ENCODE data around the gene MYL10.

The MYL10 gene

GRCh38 chr7:101578552-101578951 lies 50.5 kb downstream of the MYL10 start:
- Mint-ChIP-seq H3K4me1 (no peaks in the 10 kb centered on the region), H3K4me3 (no peak overlapping the region), H3K36me3 (ENCODE audit: low read depth) (peaks cover 4% of the 10 kb centered on the region), H3K27me3 (ENCODE audit: low read depth) (peaks cover 16% of the 10 kb centered on the region), H3K27ac (no peak overlapping the region), H3K9me3 (peaks cover 12% of the 10 kb centered on the region)
- TF ChIP-seq CTCF (IDR thresholded peaks at IDR 0.05; ENCODE audit: unreplicated experiment in 3 of 3) = no peak

GRCh38 chr7:101576998-101577397 lies 52.1 kb downstream of the MYL10 start:
- no peak for TF ChIP-seq CTCF (IDR thresholded peaks at IDR 0.05; ENCODE audit: unreplicated experiment in 3 of 3)
- no peaks in the 10 kb centered on the region for H3K4me1 Mint-ChIP-seq
- H3K4me3 Mint-ChIP-seq = no peak overlapping the region
- H3K27me3 Mint-ChIP-seq (ENCODE audit: low read depth) = peaks cover 5% of the 10 kb centered on the region
- no peak overlapping the region for H3K27ac Mint-ChIP-seq
- H3K9me3 Mint-ChIP-seq = peaks cover 13% of the 10 kb centered on the region
- H3K36me3 Mint-ChIP-seq (ENCODE audit: low read depth) = peaks cover 5% of the 10 kb centered on the region

DNA sequence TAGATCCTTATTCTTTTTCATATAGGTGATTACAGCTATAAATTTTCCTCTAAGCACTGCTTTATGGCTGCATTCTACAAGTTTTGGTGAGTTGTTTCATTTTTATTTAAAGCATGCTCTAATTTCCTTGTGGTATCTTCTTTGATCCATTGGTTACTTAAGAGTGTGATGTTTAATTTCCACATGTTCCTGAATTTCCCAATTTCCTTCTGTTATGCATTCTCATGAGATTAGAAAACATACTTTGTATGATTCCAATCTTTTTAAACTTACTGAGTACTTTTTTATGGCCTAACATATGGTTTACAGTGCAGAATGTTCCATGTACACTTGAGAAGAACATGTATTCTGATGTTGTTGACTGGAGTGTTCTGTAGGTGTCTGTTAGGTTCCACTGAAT lies 53.4 kb downstream of the MYL10 start:
- peaks cover 5% of the 10 kb centered on the region for H3K36me3 Mint-ChIP-seq (ENCODE audit: low read depth)
- H3K9me3 Mint-ChIP-seq = peaks cover 22% of the 10 kb centered on the region
- no peak overlapping the region for H3K4me3 Mint-ChIP-seq
- no peaks in the 10 kb centered on the region for H3K4me1 Mint-ChIP-seq
- H3K27ac Mint-ChIP-seq = peak overlapping the region in 1 of 3 experiments; percentile 85
- no peak for TF ChIP-seq CTCF (IDR thresholded peaks at IDR 0.05; ENCODE audit: unreplicated experiment in 3 of 3)
- no peaks in the 10 kb centered on the region for H3K27me3 Mint-ChIP-seq (ENCODE audit: low read depth)

DNA sequence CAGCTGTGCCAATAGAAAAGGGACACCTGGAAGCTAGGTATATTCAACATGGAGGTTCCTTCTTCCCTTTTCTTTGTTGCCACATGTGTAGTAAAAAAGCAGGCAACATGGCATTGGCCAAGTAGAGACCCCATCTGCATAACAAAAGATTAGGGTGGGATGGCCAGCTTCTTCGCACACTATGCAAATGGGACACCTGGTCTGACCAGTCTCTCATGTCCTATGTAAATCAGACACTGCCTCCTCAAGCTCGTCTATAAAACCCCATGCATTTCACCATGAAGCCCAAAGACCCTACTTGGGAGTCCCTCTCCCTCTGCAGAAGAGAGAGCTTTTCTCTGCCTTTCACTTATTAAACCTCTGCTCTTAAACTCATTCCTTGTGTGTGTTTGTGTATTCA lies 53.9 kb downstream of the MYL10 start:
- Mint-ChIP-seq H3K9me3 (peaks cover 24% of the 10 kb centered on the region), H3K27ac (peak overlapping the region in 1 of 3 experiments; percentile 85), H3K27me3 (ENCODE audit: low read depth) (no peaks in the 10 kb centered on the region), H3K4me1 (no peaks in the 10 kb centered on the region), H3K4me3 (no peak overlapping the region), H3K36me3 (ENCODE audit: low read depth) (peaks cover 5% of the 10 kb centered on the region)
- no peak for TF ChIP-seq CTCF (IDR thresholded peaks at IDR 0.05; ENCODE audit: unreplicated experiment in 3 of 3)

- no peaks in the 10 kb centered on the region for H3K27me3 Mint-ChIP-seq (ENCODE audit: low read depth)
- H3K36me3 Mint-ChIP-seq (ENCODE audit: low read depth) = peaks cover 5% of the 10 kb centered on the region
- no peak overlapping the region for H3K4me3 Mint-ChIP-seq
- no peak overlapping the region for H3K27ac Mint-ChIP-seq
- H3K9me3 Mint-ChIP-seq = peaks cover 33% of the 10 kb centered on the region
- no peaks in the 10 kb centered on the region for H3K4me1 Mint-ChIP-seq
- no peak for TF ChIP-seq CTCF (IDR thresholded peaks at IDR 0.05; ENCODE audit: unreplicated experiment in 3 of 3)
These were observed 56.9 kb downstream of the MYL10 start for GRCh38 chr7:101572156-101572555.

- Mint-ChIP-seq H3K27ac (no peak overlapping the region), H3K9me3 (peaks cover 26% of the 10 kb centered on the region), H3K36me3 (ENCODE audit: low read depth) (no peaks in the 10 kb centered on the region), H3K4me1 (no peaks in the 10 kb centered on the region), H3K4me3 (no peak overlapping the region), H3K27me3 (ENCODE audit: low read depth) (peaks cover 6% of the 10 kb centered on the region)
- TF ChIP-seq CTCF (IDR thresholded peaks at IDR 0.05; ENCODE audit: unreplicated experiment in 3 of 3) = no peak
These were observed 61.9 kb downstream of the MYL10 start for GRCh38 chr7:101567230-101567629.
